Prostate gland (tissue), 2 donors: ENCODE data around the gene CEBPZ.

Source experiments
- CTCF ChIP-seq, 4 experiments: fragments of 200-600 bp in 2 of 4; fragments of 450-650 bp in 2 of 4; sonication (generic) in 2 of 4; IDR thresholded peaks; 1 replicate in 3 of 4; 2 replicates in 1 of 4; pipeline ENCODE4 v1.5.1; 2016 to 2019; ENCODE audit warnings: antibody characterized with exemption in 4 of 4, mild to moderate bottlenecking in 2 of 4, moderate library complexity in 2 of 4
- POLR2A ChIP-seq: fragments of 450-650 bp; IDR thresholded peaks from one replicate; pipeline ENCODE4 v1.6.1; 2016; ENCODE audit warnings: antibody characterized with exemption, mild to moderate bottlenecking

GRCh38 chr2:37156071-37156856 lies 75.1 kb downstream of the CEBPZ start:
- TF ChIP-seq POLR2A (no peak), CTCF (IDR thresholded peaks at IDR 0.05) (no peak)
